ENCODE measurements around the gene ENGASE. TPM values are rescaled to one million over a fixed set of nuclear protein-coding genes. Genes with fewer than 3 reads are reported as not detected.

ENGASE gene
- total and polyA plus RNA-seq, 7 donors, result 7.5 to 80.8 (median 26.7) TPM

GRCh38 chr17:79131274-79131635 lies 56.6 kb downstream of the ENGASE start:
- Histone ChIP-seq H3K36me3 (ENCODE audit: insufficient read depth in 1 of 2, low read depth in 1 of 2) (no peaks in the 10 kb centered on the region), H3K4me1 (no peaks in the 10 kb centered on the region), H3K9me3 (no peaks in the 10 kb centered on the region), H3K27me3 (ENCODE audit: insufficient read depth in 3 of 3, low read length in 2 of 3) (peaks cover 0 to 69% (median 31%) of the 10 kb centered on the region in 3 donors), H3K4me3 (no peak overlapping the region), H3K27ac (no peak overlapping the region)
- 81 to 85% (median 83%) methylated on average over 21 of the region's 21 CpGs for WGBS, 3 donors
- DNase-seq, result no peak
- ATAC-seq, result no peak
- intact Hi-C loops (cut with DNase I), result no loop called here
- TF ChIP-seq CTCF (IDR thresholded peaks at IDR 0.05), result no peak

DNA sequence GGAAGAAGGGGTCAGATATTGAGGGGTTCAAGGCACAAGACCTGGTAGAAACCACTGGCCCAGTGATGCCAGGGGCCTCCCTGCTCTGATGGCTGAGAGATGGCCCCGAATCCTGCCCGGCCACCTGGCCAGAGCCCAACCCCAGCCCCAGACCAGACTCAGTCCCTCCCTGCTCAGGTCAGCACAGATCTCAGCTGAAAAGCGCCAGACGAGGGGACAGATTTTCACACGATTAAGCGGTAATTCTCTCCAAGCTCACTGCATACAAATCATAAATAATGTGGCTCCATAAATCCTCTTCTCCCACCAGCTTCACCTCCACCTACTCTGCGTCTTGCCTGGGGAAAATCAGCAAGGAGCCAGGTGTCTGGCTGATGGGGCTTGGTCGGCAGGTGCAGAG lies 57.1 kb downstream of the ENGASE start:
- no peak for TF ChIP-seq CTCF (IDR thresholded peaks at IDR 0.05)
- DNase-seq, result no peak
- no peak for ATAC-seq
- no peaks in the 10 kb centered on the region for H3K36me3 ChIP-seq (ENCODE audit: insufficient read depth in 1 of 2, low read depth in 1 of 2)
- H3K4me3 ChIP-seq, result no peak overlapping the region
- H3K9me3 ChIP-seq, result no peaks in the 10 kb centered on the region
- peaks cover 0 to 69% (median 34%) of the 10 kb centered on the region in 3 donors for H3K27me3 ChIP-seq (ENCODE audit: insufficient read depth in 3 of 3, low read length in 2 of 3)
- no peak overlapping the region for H3K27ac ChIP-seq
- 67 to 74% (median 72%) methylated on average over 8 of the region's 8 CpGs for WGBS, 3 donors
- no peaks in the 10 kb centered on the region for H3K4me1 ChIP-seq
- intact Hi-C loops (cut with DNase I), result no loop called here

GRCh38 chr17:79132271-79133064 lies 57.8 kb downstream of the ENGASE start:
- intact Hi-C loops (cut with DNase I), result no loop called here
- Histone ChIP-seq H3K27me3 (ENCODE audit: insufficient read depth in 3 of 3, low read length in 2 of 3) (peaks cover 0 to 70% (median 35%) of the 10 kb centered on the region in 3 donors), H3K4me3 (no peak overlapping the region), H3K27ac (no peak overlapping the region), H3K36me3 (ENCODE audit: insufficient read depth in 1 of 2, low read depth in 1 of 2) (no peaks in the 10 kb centered on the region), H3K9me3 (no peaks in the 10 kb centered on the region), H3K4me1 (no peaks in the 10 kb centered on the region)
- no peak for ATAC-seq
- no peak for TF ChIP-seq CTCF (IDR thresholded peaks at IDR 0.05)
- WGBS, 3 donors, result 68 to 77% (median 73%) methylated on average over 29 to 36 of the region's 36 CpGs
- no peak for DNase-seq

DNA sequence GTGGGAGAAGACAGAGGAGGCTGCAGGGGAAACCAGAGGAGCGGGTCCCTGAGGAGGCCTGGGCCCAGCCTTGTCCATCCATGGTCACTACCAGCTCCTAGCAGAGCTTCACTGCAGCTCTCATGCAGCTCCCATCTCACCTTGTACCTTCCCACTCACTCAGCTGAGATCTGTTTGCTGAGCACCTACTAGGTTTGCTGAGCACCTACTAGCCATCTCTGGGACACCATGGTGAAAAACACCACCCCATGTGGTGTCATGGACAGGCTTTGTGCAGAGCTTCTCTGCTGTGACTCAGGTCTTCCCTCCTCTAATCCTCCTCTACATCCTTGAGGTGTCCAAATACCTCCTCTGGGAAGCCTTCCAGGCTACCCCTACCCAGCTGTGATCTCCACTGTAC lies 58.6 kb downstream of the ENGASE start:
- Histone ChIP-seq H3K4me1 (no peaks in the 10 kb centered on the region), H3K27me3 (ENCODE audit: insufficient read depth in 3 of 3, low read length in 2 of 3) (peaks cover 0 to 70% (median 33%) of the 10 kb centered on the region in 3 donors), H3K9me3 (no peaks in the 10 kb centered on the region), H3K27ac (no peak overlapping the region), H3K4me3 (no peak overlapping the region), H3K36me3 (ENCODE audit: insufficient read depth in 1 of 2, low read depth in 1 of 2) (no peaks in the 10 kb centered on the region)
- DNase-seq (no peak), ATAC-seq (no peak)
- TF ChIP-seq CTCF (IDR thresholded peaks at IDR 0.05), result no peak
- intact Hi-C loops (cut with DNase I), result no loop called here
- 91 to 100% methylated on average over 1 of the region's 1 CpG; no CpG with 5 or more reads in 1 of the 3 donors for WGBS, 3 donors

DNA sequence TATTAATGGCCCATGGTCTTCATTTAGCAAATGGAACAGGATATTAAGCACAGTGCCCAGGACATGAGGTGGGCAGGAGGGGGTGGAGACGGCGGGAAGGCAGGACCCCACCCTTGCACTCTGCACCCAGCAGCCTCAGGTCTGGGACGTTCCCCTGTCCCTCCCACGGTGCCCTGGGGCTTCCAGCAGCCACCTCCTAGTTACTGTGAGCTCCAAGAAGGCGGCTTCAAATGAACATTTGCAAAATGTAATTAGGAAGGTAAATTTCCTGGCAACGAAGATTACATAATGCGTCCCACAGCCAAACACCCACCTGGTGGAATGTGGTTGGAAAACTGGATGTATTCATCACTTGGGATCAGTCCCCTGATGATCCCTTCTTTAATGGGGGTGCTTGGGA lies 59.4 kb downstream of the ENGASE start:
- Histone ChIP-seq H3K27ac (no peak overlapping the region), H3K9me3 (no peaks in the 10 kb centered on the region), H3K36me3 (ENCODE audit: insufficient read depth in 1 of 2, low read depth in 1 of 2) (no peaks in the 10 kb centered on the region), H3K4me3 (no peak overlapping the region), H3K27me3 (ENCODE audit: insufficient read depth in 3 of 3, low read length in 2 of 3) (peaks cover 0 to 67% (median 32%) of the 10 kb centered on the region in 3 donors), H3K4me1 (no peaks in the 10 kb centered on the region)
- intact Hi-C loops (cut with DNase I), result no loop called here
- TF ChIP-seq CTCF (IDR thresholded peaks at IDR 0.05), result no peak
- DNase-seq (no peak), ATAC-seq (no peak)
- 68 to 77% (median 75%) methylated on average over 7 of the region's 7 CpGs for WGBS, 3 donors

Data from psoas muscle (tissue), 8 donors.